Stimulated activated CD8-positive, alpha-beta memory T cell treated with anti-CD3 and anti-CD28 coated beads, Interleukin-15, amount 100 ng/mL, for 4 hours (primary cell): ENCODE data around the gene OR2S2.

Source experiments
- DNase-seq, 2 donors: peaks; one replicate each; pipeline ENCODE4 v3.0.0-alpha.2; 2020; ENCODE audit warnings: low read depth in 2 of 2

Gene OR2S2

GRCh38 chr9:35909274-35909673 lies 48.7 kb downstream of the OR2S2 start, which contains the start of gene SPAAR:
Gene SPAAR (plus strand): TSS chr9:35909490. CDS start chr9:35910464, 974 bp downstream.
- DNase-seq, result no peak

GRCh38 chr9:35908504-35909125 lies 49.3 kb downstream of the OR2S2 start:
- DNase-seq, result no peak

- DNase-seq, result no peak
Measured at GRCh38 chr9:35907711-35908503, 50.0 kb downstream of the OR2S2 start.
